Stimulated activated effector memory CD8-positive, alpha-beta T cell treated with anti-CD3 and anti-CD28 coated beads, Interleukin-12 subunit alpha, Interleukin-12 subunit beta, amount 100 ng/mL, for 72 hours (primary cell): ENCODE measurements around the gene SEC23A.
"Not testable (repeated sequence)": the region's sequence is repeated elsewhere in the genome, so short reads cannot be mapped to it uniquely, and the experiment has no call there.

Source experiments
- ATAC-seq: fragments of 150-1000 bp; cut with Tn5 transposase; 2 replicates; pipeline ENCODE4 v1.10.0; 2021
- DNase-seq, 2 donors: peaks; one replicate each; pipeline ENCODE4 v3.0.0; 2021 to 2022; ENCODE audit warnings: low spot score in 2 of 2
- H3K27ac Mint-ChIP-seq: one replicate; pipeline ENCODE4 v1.8.0; 2022; ENCODE audit warnings: mild to moderate bottlenecking, mixed read lengths
- H3K36me3 Mint-ChIP-seq: one replicate; pipeline ENCODE4 v1.8.0; 2022; ENCODE audit warnings: mild to moderate bottlenecking, mixed read lengths
- H3K4me1 Mint-ChIP-seq: one replicate; pipeline ENCODE4 v1.8.0; 2022; ENCODE audit warnings: mixed read lengths
- H3K4me3 Mint-ChIP-seq: one replicate; pipeline ENCODE4 v1.8.0; 2022; ENCODE audit warnings: mild to moderate bottlenecking, mixed read lengths
- H3K9me3 Mint-ChIP-seq: one replicate; pipeline ENCODE4 v1.8.0; 2022; ENCODE audit warnings: mixed read lengths

Gene SEC23A

DNA sequence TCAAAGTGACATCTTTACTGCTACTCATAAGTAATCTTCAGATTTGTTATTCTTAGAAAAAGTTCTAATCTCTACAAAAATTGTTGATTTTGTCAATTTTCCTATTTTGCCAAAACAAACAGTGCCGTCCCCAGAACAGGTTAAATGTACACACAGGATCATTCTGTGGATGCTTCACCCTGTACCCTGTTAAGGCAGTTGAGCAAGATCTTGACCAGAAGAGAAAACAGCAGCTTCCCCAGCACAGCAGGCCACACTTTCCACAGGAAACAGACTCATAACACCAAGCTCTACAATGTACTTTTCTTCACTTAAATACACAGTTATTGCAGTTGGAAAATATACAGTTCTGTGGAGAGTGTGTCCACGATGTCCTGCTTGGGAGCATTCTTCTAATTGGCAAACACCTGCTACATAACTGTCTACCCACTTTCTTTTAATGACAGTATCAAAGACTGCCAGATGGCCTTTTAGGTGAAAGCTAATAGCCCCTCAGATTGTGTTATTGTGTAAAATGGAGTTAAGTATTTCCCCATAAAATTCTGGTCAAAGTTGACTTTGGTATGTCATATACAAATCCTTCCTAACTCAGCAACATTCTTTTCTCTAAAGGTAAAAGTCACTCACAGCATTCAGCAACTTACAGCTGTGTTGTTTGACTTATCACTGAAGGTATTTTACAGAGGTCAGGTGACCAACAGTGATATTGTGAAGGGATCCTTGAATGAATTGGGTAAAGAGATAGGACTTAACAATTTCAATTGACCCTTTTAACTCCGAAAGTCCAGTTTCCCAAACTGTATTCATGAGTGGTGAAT lies 77.0 kb downstream of the SEC23A start:
- H3K4me1 Mint-ChIP-seq = no peaks in the 10 kb centered on the region
- H3K4me3 Mint-ChIP-seq = no peak overlapping the region
- no peaks in the 10 kb centered on the region for H3K9me3 Mint-ChIP-seq
- H3K27ac Mint-ChIP-seq = peak overlapping the region; percentile 8
- ATAC-seq = peak; percentile 49
- DNase-seq = no peak
- H3K36me3 Mint-ChIP-seq = peaks cover 19% of the 10 kb centered on the region

- Mint-ChIP-seq H3K4me1 (no peaks in the 10 kb centered on the region), H3K27ac (peak overlapping the region; percentile 8), H3K4me3 (no peak overlapping the region), H3K36me3 (peaks cover 13% of the 10 kb centered on the region), H3K9me3 (no peaks in the 10 kb centered on the region)
- DNase-seq (no peak), ATAC-seq (no peak)
Measured at GRCh38 chr14:39025250-39025809, 77.7 kb downstream of the SEC23A start.

GRCh38 chr14:39023939-39024871 lies 78.8 kb downstream of the SEC23A start:
- H3K27ac Mint-ChIP-seq = no peak overlapping the region
- no peak for DNase-seq
- no peaks in the 10 kb centered on the region for H3K4me1 Mint-ChIP-seq
- no peak for ATAC-seq
- peaks cover 6% of the 10 kb centered on the region for H3K36me3 Mint-ChIP-seq
- H3K9me3 Mint-ChIP-seq = no peaks in the 10 kb centered on the region
- no peak overlapping the region for H3K4me3 Mint-ChIP-seq

DNA sequence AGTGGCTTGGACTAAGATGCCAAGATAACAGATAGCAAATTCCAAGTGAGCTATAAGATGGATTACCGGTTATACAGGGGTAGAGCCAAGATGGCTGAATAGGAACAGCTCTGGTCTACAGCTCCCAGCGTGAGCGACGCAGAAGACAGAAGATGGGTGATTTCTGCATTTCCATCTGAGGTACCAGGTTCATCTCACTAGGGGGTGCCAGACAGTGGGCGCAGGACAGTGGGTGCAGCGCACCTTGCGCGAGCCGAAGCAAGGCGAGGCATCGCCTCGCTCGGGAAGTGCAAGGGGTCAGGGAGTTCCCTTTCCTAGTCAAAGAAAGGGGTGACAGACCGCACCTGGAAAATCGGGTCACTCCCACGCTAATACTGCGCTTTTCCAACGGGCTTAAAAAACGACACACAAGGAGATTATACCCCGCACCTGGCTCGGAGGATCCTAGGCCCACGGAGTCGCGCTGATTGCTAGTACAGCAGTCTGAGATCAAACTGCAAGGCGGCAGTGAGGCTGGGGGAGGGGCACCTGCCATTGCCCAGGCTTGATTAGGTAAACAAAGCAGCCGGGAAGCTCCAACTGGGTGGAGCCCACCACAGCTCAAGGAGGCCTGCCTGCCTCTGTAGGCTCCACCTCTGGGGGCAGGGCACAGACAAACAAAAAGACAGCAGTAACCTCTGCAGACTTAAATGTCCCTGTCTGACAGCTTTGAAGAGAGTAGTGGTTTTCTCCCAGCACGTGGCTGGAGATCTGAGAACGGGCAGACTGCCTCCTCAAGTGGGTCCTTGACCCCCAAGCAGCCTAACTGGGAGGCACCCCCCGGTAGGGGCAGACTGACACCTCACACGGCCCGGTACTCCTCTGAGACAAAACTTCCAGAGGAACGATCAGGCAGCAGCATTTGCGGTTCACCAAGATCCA lies 85.7 kb downstream of the SEC23A start:
- not testable (repeated sequence) for H3K4me3 Mint-ChIP-seq, H3K27ac Mint-ChIP-seq, DNase-seq, H3K36me3 Mint-ChIP-seq, H3K9me3 Mint-ChIP-seq, H3K4me1 Mint-ChIP-seq, ATAC-seq

GRCh38 chr14:39016733-39017095 lies 86.3 kb downstream of the SEC23A start:
- ATAC-seq (no peak), DNase-seq (no peak)
- Mint-ChIP-seq H3K4me3 (no peak overlapping the region), H3K27ac (no peak overlapping the region), H3K36me3 (peaks cover 6% of the 10 kb centered on the region), H3K9me3 (no peaks in the 10 kb centered on the region), H3K4me1 (peaks cover 6% of the 10 kb centered on the region)

- no peak overlapping the region for H3K27ac Mint-ChIP-seq
- DNase-seq = no peak
- peaks cover 6% of the 10 kb centered on the region for H3K4me1 Mint-ChIP-seq
- no peak for ATAC-seq
- no peaks in the 10 kb centered on the region for H3K9me3 Mint-ChIP-seq
- H3K4me3 Mint-ChIP-seq = no peak overlapping the region
- H3K36me3 Mint-ChIP-seq = peaks cover 6% of the 10 kb centered on the region
Measured at GRCh38 chr14:39015964-39016577, 87.0 kb downstream of the SEC23A start.

DNA sequence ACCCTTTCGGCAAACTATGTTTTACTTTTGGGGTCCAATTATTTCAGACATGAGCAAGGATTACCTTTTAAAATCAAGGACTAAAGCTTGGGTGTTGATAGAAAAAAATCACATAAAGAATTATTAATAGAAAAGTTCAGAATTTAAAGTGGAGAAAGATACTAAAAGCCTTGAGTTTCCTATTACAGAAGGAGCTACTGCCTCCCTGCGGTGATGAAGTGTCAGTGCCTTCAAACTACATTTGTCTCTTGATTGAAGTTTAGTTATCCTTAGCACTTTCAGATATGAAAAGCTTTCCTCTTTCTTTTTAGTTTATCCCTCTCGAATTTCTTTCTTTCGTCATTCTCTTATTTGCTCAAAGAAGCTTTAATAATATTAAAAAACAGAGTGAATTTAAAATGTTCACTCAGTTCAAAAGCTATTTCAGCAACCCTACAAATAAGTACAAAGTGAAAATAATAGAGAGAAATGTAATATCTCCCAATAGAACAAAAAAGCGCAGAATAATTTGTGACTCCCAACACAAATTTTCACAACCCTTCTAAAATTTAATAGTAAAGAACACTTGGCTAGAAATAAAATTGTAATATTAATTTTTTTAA lies 87.6 kb downstream of the SEC23A start:
- no peak for DNase-seq
- no peak overlapping the region for H3K27ac Mint-ChIP-seq
- H3K9me3 Mint-ChIP-seq = no peaks in the 10 kb centered on the region
- peaks cover 6% of the 10 kb centered on the region for H3K4me1 Mint-ChIP-seq
- peaks cover 6% of the 10 kb centered on the region for H3K36me3 Mint-ChIP-seq
- no peak overlapping the region for H3K4me3 Mint-ChIP-seq
- ATAC-seq = no peak

DNA sequence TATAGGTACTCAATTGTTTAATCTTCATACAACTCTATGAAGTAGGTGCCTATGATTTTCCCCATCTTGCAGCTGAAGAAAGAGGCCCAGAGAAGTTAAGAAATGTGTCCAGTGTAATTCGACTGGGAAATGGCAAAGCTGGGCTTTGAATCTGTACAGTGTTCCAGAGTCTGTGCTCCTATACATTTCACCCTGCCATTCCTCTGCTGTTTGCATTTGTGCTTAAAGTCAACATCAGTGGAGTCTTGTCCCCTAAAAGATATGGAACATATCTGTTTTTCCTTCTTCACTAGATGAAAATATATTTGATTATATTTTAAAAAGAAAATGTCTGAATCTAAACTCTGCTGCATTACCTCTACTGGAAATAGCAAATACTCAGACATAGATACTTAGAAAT lies 88.6 kb downstream of the SEC23A start:
- no peak overlapping the region for H3K27ac Mint-ChIP-seq
- H3K4me1 Mint-ChIP-seq = peaks cover 6% of the 10 kb centered on the region
- H3K9me3 Mint-ChIP-seq = no peaks in the 10 kb centered on the region
- no peak for DNase-seq
- no peak overlapping the region for H3K4me3 Mint-ChIP-seq
- H3K36me3 Mint-ChIP-seq = peaks cover 6% of the 10 kb centered on the region
- no peak for ATAC-seq

DNA sequence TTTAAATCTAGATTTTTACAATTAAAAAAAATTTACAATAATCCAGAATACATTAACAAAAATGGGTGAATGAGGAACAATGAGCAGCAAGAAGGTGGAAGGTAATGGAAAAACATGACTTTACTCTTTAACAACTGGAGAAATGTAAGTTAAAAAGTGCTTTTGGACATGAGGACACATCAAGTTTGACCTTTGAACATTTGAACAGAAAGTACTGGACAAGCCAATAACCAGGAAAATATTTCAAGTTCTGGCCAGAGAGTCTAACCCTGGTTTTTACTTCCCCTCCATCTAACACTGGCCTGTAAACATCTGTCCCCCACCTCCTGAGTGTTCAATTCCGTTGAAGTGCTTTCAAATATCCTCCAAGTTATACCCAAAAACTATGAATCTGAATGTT lies 94.1 kb downstream of the SEC23A start:
- not testable (repeated sequence) for H3K4me1 Mint-ChIP-seq, H3K36me3 Mint-ChIP-seq

DNA sequence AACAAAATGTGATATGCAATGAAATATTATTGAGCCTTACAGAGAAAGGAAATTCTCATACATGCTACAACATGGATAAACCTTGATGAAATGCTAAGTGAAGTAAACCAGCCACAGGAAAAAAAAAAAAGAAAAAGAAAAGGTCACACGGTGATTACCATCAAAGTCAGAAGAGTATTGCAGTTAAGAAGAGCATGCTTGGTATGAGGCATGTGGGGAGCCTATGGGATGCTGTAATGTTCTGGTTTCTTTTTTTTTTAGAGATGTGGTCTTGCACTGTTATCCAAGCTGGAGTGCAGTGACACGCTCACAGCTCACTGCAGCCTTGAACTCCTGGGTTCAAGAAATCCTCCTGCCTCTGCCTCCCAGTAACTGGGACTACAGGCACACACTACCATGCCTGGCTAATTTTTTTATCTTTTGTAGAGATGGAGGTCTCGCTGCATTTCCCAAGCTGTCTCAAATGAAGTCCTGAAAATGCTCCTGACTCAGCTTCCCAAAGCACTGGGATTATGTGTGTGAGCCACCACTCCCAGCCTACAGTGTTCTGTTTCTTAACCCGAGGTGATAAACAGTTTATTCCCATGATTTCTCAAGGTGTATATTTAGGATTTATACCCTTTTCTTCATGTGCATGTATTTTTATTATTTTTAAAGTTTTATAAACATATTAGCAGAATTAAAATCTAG lies 96.2 kb downstream of the SEC23A start:
- Mint-ChIP-seq H3K36me3 (no peaks in the 10 kb centered on the region), H3K4me1 (no peaks in the 10 kb centered on the region), H3K9me3 (no peaks in the 10 kb centered on the region), H3K4me3 (no peak overlapping the region), H3K27ac (no peak overlapping the region)
- ATAC-seq = no peak
- DNase-seq = no peak

More for the DNA sequence above, 94.1 kb downstream of the SEC23A start:
- not testable (repeated sequence) for H3K9me3 Mint-ChIP-seq, H3K27ac Mint-ChIP-seq, ATAC-seq, DNase-seq, H3K4me3 Mint-ChIP-seq

DNA sequence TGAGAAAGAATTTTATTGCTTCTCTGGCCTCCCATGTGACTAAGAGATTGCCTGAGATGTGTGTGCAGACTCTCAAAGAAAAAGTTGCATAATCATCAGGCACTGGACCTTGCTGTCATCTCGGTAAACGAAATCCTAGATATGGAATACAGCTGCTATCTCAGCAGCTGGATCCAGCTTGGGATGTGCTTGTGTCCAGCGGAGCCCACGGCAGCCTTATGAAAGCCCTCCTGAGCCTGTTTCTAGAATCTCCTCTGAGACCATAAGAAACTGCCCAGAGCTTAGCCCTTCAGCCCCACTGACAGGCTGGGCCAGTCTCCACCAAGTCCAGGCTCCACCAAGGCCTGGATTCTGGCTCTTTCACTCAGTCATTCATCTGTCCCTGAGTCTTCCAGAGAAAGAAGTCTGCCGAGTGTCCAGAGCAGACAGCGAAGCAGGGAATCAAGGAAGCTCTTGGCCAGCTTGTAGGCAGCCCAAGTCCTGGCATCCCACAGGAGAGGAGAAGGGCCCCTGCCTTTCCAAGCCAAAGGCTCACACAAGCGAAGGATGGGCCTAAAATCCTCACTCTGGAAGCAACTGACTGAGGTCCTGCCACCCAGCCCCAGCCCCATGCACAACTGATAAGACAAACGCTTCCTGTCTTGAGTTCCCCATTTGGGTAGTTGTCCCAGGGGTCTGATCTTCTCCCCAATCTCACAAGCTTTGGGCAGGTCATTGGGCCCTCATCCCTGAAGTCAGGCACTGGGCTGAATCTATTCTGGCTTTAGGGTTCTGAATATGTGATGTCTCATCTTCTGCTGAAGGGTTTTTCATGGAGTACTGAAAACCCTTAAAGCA lies 97.8 kb downstream of the SEC23A start:
- Mint-ChIP-seq H3K36me3 (no peaks in the 10 kb centered on the region), H3K27ac (no peak overlapping the region), H3K9me3 (no peaks in the 10 kb centered on the region), H3K4me3 (no peak overlapping the region), H3K4me1 (no peaks in the 10 kb centered on the region)
- DNase-seq (no peak), ATAC-seq (no peak)

GRCh38 chr14:38999949-39000348 lies 103.1 kb downstream of the SEC23A start:
- H3K36me3 Mint-ChIP-seq = no peaks in the 10 kb centered on the region
- no peak for DNase-seq
- no peak overlapping the region for H3K4me3 Mint-ChIP-seq
- H3K9me3 Mint-ChIP-seq = no peaks in the 10 kb centered on the region
- H3K4me1 Mint-ChIP-seq = no peaks in the 10 kb centered on the region
- no peak overlapping the region for H3K27ac Mint-ChIP-seq
- no peak for ATAC-seq

DNA sequence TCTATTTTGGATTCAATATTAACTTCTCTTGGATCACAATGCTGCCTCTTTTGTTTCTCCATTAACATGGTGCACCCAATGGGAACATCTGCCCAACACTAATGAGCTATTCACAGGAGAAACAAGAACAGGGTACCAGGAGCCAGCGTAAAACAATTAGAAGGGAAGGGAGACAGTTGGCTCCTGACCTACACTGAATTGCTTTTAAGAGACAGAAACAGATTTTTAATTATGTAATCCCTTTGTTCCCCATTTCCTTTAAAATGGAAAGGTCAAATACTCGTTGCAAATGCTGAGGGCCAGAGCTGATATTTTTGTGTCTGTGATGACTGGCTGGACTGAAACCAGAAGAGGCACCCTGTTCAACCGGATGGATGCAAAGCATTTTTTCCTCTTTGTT lies 108.3 kb downstream of the SEC23A start:
- no peaks in the 10 kb centered on the region for H3K9me3 Mint-ChIP-seq
- ATAC-seq (no peak), DNase-seq (no peak)
- peaks cover 5% of the 10 kb centered on the region for H3K4me1 Mint-ChIP-seq
- H3K36me3 Mint-ChIP-seq = no peaks in the 10 kb centered on the region
- no peak overlapping the region for H3K27ac Mint-ChIP-seq
- H3K4me3 Mint-ChIP-seq = no peak overlapping the region
